Immature natural killer cell (primary cell): Measurements from ENCODE around the gene KRT14. TPM values are rescaled to one million over a fixed set of nuclear protein-coding genes. Genes with fewer than 3 reads are reported as not detected.
"Not testable (repeated sequence)": the region's sequence is repeated elsewhere in the genome, so short reads cannot be mapped to it uniquely, and the experiment has no call there.

ENCODE experiments used
- DNase-seq, 3 donors: peaks; one replicate each; pipeline ENCODE4 v3.0.0; 2022; ENCODE audit warnings: mixed read lengths in 1 of 3
- H3K27ac Mint-ChIP-seq, 6 donors: one replicate each; pipeline ENCODE4 v1.8.0; 2020; ENCODE audit warnings: mixed read lengths in 6 of 6, mild to moderate bottlenecking in 5 of 6, inconsistent platforms in 4 of 6, moderate library complexity in 3 of 6
- H3K27me3 Mint-ChIP-seq, 3 donors: one replicate each; pipeline ENCODE4 v1.8.0; 2020 to 2021; ENCODE audit warnings: low read depth in 3 of 3, mild to moderate bottlenecking in 3 of 3, mixed read lengths in 3 of 3, moderate library complexity in 3 of 3, inconsistent platforms in 1 of 3
- H3K36me3 Mint-ChIP-seq, 3 donors: one replicate each; pipeline ENCODE4 v1.8.0; 2020; ENCODE audit warnings: mixed read lengths in 3 of 3, inconsistent platforms in 2 of 3, mild to moderate bottlenecking in 2 of 3
- H3K4me1 Mint-ChIP-seq, 2 donors: one replicate each; pipeline ENCODE4 v1.8.0; 2020; ENCODE audit warnings: inconsistent platforms in 2 of 2, mild to moderate bottlenecking in 2 of 2, mixed read lengths in 2 of 2, moderate library complexity in 1 of 2
- H3K4me3 Mint-ChIP-seq, 5 donors: one replicate each; pipeline ENCODE4 v1.8.0; 2020; ENCODE audit warnings: mild to moderate bottlenecking in 5 of 5, mixed read lengths in 5 of 5, inconsistent platforms in 3 of 5, moderate library complexity in 3 of 5
- H3K9me3 Mint-ChIP-seq, 6 donors: one replicate each; pipeline ENCODE4 v1.8.0; 2020; ENCODE audit warnings: mild to moderate bottlenecking in 6 of 6, mixed read lengths in 6 of 6, inconsistent platforms in 4 of 6, moderate library complexity in 3 of 6
- polyA plus RNA-seq, 3 donors: library from polyadenylated mRNA; unstranded; fragments of 300-500 nt; fragmentation: Illumina TruSeq; gene quantifications; one replicate each; pipeline ENCODE4 v1.2.3, GENCODE V29; 2021

The KRT14 gene
- polyA plus RNA-seq, 3 donors from 2014 or later: not detected

DNA sequence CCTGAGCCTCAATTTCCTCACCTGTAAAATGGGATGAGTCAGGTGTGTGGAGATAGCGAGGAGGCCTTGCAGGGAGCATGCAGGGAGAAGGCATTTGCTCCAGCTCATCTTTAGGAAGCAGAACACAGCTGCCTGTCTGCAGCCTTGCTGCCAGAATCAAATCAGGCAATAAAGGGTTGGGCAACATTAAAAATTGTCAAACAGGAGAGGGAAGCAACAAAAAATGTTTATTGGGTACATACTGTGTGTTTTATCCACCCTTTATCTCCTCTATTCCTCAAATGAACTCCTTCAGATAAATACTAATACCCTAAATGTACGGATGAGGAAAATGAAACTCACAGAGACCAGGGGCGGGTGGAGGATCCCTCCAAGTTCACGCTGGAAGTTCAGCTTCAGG is 13.6 kb upstream of the KRT14 start:
- H3K27me3 Mint-ChIP-seq: peaks cover 5 to 8% (median 7%) of the 10 kb centered on the region in 3 donors
- H3K36me3 Mint-ChIP-seq: no peaks in the 10 kb centered on the region
- DNase-seq: no peak
- H3K27ac Mint-ChIP-seq: no peak overlapping the region
- H3K4me3 Mint-ChIP-seq: no peak overlapping the region
- H3K4me1 Mint-ChIP-seq: no peaks in the 10 kb centered on the region
- H3K9me3 Mint-ChIP-seq: peaks cover 0 to 1% (median 0%) of the 10 kb centered on the region in 6 donors

DNA sequence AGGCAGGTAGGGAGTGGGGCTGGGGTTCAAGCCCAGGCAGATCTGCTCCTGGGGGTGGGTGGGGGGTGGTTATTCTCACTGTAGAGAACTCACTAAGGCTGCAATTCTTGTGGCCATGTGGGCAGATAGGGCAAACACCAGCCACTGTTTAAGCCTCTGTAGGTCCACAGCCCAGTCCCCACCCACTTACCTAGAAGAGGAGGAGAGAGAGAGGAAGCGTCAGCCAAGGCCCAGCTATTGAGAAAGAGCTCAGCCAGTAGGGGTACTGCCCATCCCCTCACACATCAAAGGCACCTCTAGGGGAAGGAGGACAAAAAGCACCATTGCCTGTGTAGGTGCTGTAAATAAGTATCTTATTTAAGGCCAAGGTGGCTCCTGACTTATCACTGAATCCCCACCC is 13.0 kb upstream of the KRT14 start:
- no peak for DNase-seq
- no peaks in the 10 kb centered on the region for H3K9me3 Mint-ChIP-seq
- H3K27ac Mint-ChIP-seq: no peak overlapping the region
- H3K27me3 Mint-ChIP-seq: peaks cover 4 to 5% (median 4%) of the 10 kb centered on the region in 3 donors
- H3K4me1 Mint-ChIP-seq: no peaks in the 10 kb centered on the region
- H3K4me3 Mint-ChIP-seq: no peak overlapping the region
- H3K36me3 Mint-ChIP-seq: no peaks in the 10 kb centered on the region

DNA sequence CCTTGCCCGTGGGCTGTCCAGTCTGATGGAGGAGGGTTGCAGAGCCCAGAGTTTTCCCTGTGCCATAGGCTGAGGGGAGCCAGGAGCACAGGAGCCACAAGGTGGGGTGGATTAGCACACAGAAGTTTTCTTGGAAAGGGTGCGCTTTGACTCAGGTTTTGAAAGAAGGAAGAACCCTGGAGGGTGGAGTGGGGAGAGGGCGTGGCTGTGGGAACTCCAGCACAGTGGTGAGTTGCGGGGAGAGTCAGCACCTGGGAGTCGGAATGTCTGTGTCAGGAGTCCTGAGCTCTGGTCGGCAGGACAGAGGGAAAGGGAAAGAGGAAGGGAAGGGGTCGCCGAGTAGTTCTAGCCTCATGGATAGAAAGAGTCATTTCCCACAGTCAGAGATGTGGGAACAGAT is 8.9 kb upstream of the KRT14 start:
- Mint-ChIP-seq H3K4me3 (no peak overlapping the region), H3K4me1 (no peaks in the 10 kb centered on the region), H3K27ac (no peak overlapping the region), H3K36me3 (no peaks in the 10 kb centered on the region), H3K27me3 (peaks cover 2 to 10% (median 3%) of the 10 kb centered on the region in 3 donors), H3K9me3 (no peaks in the 10 kb centered on the region)
- no peak for DNase-seq

DNA sequence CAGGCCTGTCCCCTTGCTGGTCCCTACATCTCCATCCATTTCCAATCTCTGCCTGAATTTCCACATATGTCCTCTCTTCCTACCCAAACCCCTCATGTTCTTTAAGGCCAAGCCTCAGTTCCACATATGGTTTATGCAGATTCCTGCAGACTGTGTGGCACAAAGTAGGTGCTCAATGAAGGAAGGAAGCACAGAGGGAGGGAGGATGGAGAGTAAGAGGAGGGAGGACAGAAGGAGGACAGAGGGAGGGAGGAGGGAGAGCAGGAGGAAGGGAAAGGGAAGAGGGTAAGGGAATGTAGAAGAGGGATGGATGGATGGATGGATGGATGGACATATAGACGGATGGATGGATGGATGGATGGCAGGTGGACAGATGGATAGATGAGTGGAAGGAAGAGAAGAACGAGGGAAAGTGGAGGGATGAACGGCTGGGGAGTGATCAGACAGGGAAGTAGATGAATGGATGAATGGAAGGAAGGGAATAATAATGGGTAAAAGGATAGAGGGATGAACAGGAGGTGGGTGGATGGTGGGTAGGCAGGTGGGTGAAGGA is 7.7 kb upstream of the KRT14 start:
- Mint-ChIP-seq H3K27ac (peak overlapping the region in 1 of 6 donors; percentile 31), H3K9me3 (no peaks in the 10 kb centered on the region), H3K4me3 (no peak overlapping the region), H3K4me1 (no peaks in the 10 kb centered on the region), H3K27me3 (peaks cover 2 to 14% (median 3%) of the 10 kb centered on the region in 3 donors), H3K36me3 (no peaks in the 10 kb centered on the region)
- no peak for DNase-seq

DNA sequence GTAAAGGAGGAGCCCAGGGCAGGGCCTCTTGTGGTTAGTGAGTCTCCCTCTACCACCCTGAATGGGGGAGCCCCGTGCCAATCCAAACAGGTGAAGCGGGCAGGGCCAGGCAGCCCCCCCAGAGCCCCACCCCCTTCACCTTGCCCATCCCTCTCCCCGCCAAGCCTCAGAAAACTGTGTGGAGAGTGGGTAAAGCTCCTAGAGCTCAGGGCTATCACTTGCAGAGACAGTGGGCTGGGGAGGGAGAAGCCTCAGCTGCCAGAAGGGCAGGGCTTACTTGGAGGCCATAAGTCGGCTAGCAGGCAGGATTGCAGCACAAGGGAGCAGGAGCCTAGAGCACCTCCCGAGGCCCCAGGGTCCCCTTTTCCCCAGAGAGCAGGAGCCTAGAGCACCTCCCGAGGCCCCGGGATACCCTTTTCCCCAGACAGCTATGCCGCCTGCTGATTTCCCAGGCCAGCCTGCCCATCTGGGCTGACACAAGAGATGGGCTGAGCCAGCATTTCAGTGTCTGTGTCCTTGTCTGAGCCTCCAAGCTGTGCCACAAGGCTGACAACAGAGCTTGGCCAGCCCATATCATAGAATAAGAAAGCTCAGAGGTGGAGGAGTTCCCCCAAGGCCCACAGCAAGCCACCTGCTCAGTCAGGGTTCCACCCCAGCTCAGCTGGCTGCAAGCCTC is 6.7 kb upstream of the KRT14 start:
- H3K4me1 Mint-ChIP-seq: no peaks in the 10 kb centered on the region
- peaks cover 2 to 16% (median 3%) of the 10 kb centered on the region in 3 donors for H3K27me3 Mint-ChIP-seq
- no peak for DNase-seq
- H3K36me3 Mint-ChIP-seq: no peaks in the 10 kb centered on the region
- no peaks in the 10 kb centered on the region for H3K9me3 Mint-ChIP-seq
- H3K4me3 Mint-ChIP-seq: no peak overlapping the region
- H3K27ac Mint-ChIP-seq: no peak overlapping the region

DNA sequence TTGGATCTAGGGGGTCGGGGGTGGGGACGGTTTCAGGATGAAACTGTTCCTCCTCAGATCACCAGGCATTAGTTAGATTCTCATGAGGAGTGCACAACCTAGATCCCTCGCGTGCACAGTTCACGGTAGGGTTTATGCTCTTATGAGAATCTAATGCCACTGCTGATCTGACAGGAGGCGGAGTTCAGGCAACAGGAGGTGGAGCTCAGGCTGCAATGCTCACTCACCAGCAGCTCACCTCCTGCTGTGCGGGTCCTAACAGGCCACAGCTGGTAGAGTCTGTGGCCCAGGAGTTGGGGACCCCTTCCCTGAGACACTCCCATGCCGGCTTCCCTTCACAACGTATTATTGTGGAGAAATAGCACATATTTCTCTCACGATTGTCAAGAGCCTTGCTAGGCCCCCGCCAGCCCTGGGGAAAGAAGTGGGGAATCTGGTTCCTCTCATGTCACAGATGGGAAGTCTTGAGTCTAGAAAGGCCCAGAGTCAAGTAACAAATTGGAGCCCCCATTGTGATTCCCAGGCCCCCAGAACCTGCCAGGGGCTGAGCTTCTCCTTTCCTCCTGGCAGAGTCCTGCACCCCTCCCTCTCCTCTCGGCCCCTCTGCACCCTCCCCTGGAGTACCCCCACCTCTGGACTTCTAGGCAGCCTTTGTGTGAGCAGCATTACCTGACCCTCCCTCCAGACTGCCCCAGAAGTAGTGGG is 6.1 kb upstream of the KRT14 start:
- Mint-ChIP-seq H3K27me3 (peaks cover 2 to 16% (median 3%) of the 10 kb centered on the region in 3 donors), H3K36me3 (no peaks in the 10 kb centered on the region)

DNA sequence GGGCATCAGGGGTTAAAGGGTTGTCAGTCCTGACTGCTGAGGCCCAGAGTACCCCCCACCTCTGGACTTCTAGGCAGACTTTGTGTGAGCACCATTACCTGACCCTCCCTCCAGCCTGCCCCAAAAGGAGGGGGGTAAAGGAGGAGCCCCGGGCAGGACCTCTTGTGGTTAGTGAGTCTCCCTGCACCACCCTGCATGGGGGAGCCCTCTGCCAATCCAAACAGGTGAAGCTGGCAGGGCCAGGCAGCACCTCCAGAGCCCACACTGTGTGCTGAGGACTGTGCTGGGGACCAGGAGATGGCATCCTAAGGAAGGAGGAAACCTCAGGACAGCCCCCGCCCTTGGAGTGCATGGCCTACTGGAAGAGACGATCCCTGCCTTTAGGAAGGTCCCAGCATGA is 2.6 kb upstream of the KRT14 start:
- Mint-ChIP-seq H3K27me3 (peaks cover 0 to 9% (median 5%) of the 10 kb centered on the region in 3 donors), H3K4me1 (no peaks in the 10 kb centered on the region), H3K36me3 (no peaks in the 10 kb centered on the region), H3K27ac (no peak overlapping the region), H3K4me3 (no peak overlapping the region), H3K9me3 (no peaks in the 10 kb centered on the region)
- DNase-seq: no peak

More for the DNA sequence above, 6.1 kb upstream of the KRT14 start:
- Mint-ChIP-seq H3K27ac (no peak overlapping the region), H3K9me3 (no peaks in the 10 kb centered on the region), H3K4me1 (no peaks in the 10 kb centered on the region), H3K4me3 (no peak overlapping the region)
- DNase-seq: no peak

DNA sequence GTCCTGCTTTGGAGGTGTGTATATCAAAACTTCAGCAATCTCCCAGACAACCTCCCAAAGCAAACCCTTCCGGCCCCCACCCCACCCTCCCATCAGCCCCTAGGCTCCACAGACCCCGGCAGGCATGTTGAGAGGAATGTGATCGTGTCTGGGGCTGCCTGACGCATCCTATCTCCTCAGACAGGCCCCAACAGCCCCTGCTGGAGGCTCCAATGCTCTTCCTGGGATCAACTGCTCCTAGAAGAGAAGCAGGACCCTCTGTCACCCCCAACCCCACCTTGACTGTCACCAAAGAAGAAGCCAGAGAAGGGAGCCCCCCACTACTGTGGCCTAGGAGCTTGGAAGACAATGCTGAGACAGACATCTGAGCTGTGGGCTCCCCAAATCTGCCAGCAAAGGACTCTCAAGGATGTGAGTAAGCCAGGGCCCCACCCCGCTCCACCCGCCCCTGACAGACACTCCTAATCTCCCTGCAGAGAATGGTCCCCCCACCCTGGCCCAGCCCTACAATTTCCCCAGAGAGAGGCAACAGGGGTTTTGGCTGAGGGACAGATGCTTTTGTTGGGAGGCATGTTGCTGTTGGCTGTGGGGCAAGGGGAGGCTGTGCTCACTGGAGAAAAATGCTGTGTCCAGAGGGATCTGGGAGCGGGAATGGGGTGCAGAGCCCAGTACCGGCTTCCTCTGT is 1.6 kb upstream of the KRT14 start:
- no peak overlapping the region for H3K4me3 Mint-ChIP-seq
- DNase-seq: no peak
- H3K36me3 Mint-ChIP-seq: no peaks in the 10 kb centered on the region
- no peak overlapping the region for H3K27ac Mint-ChIP-seq
- no peaks in the 10 kb centered on the region for H3K4me1 Mint-ChIP-seq
- peaks cover 0 to 8% (median 6%) of the 10 kb centered on the region in 3 donors for H3K27me3 Mint-ChIP-seq
- H3K9me3 Mint-ChIP-seq: no peaks in the 10 kb centered on the region

DNA sequence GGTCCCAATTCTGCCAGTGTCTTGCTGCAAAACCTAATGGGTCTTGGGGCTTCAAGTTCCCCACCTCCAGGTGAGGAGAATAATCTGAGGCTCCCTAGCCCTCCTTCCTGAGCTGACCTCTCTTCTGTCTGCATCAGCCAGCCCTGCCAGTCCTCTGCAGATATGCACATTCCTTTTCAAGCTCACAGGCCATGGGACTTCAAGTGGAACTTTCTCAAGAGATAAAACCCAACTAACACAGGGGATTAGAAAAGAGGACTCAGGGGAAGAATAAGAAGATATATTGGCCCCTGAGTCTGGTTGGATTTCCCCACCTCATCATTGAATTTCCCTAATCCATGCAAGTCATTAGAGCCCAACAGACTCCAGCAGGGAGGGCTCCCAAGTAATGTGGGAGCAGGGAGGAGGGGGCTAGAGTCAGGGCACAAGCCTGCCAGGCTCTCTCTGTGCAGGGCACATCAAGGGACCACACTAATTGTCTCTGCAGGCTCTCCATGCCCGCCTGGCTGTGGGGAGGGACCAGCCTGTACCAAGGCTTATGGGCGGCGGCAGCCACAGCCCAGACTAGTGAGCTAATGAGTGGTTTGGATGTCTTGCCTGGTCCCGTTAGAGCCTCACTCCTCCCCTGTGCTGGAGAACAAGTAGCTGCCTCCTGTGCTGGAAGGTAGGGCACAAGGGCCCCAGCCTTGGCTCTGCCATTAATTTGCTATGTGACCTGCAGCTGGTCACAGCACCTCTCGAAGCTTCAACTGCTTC is 1.2 kb downstream of the KRT14 start:
- Mint-ChIP-seq H3K27me3 (peaks cover 2 to 9% (median 8%) of the 10 kb centered on the region in 3 donors), H3K4me3 (no peak overlapping the region), H3K36me3 (no peaks in the 10 kb centered on the region), H3K4me1 (no peaks in the 10 kb centered on the region), H3K9me3 (no peaks in the 10 kb centered on the region), H3K27ac (no peak overlapping the region)
- no peak for DNase-seq

DNA sequence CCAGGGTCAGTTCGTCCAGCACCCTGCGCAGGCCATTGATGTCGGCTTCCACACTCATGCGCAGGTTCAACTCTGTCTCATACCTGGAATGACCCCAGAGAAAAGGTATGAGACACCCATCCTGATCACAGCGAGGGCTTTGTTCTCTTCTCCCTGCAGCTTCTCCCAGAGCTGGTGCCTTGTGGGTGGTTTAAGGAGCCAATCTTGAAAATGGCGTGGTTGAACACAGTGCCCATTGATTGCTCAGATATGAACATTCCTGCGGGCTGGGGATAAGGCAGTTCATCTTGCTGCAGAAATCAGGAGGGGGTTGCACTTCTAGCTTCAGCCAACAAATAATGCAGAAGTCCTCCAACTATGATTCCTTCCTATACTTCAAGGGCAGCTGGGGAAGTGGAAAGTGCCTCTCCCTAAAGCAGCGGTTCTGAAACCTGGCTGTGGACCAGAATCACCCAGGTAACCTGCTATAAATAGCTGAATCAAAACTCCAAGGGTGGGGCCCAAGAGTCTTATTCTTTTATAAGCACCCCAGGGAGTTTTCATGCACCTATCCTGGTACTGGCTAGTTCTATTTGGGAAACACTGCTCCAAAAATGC is 2.3 kb downstream of the KRT14 start:
- H3K27me3 Mint-ChIP-seq: not testable (repeated sequence)

DNA sequence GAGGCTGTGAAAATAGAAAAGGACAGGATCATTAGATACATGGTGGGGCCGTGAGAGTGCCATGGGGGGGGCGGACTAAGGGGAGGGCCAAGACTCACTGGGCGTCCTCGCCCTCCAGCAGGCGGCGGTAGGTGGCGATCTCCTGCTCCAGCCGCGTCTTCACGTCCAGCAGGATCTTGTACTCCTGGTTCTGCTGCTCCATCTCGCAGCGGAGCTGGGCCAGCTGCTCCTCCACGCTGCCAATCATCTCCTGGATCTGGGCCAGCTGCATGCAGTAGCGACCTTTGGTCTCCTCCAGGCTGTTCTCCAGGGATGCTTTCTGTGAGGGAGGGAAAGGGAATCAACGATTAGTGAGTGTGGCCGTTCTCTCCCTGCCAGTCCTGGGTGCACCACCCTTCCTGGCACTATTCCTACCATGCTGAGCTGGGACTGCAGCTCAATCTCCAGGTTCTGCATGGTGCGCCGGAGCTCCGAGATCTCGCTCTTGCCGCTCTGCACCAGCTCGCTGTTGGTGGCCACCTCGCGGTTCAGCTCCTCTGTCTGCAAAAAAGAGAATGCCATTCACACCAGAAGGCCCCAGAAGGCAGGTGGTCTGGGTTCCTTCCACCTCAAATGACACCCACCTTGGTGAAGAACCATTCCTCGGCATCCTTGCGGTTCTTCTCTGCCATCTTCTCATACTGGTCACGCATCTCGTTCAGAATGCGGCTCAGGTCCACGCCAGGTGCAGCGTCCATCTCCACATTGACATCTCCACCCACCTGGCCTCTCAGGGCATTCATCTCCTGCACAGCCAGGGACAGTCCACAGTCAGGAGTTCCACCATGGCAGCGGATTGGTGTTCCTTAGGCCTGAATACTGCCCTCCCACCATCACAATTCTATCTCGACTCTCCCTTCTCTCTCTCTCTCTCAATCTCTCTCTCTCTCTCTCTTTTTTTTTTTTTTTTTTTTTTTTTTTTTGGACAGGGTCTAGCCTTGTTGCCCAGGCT is 3.3 kb downstream of the KRT14 start:
- no peak overlapping the region for H3K4me3 Mint-ChIP-seq
- no peaks in the 10 kb centered on the region for H3K36me3 Mint-ChIP-seq
- peaks cover 2 to 14% (median 4%) of the 10 kb centered on the region in 3 donors for H3K27me3 Mint-ChIP-seq
- no peak overlapping the region for H3K27ac Mint-ChIP-seq
- H3K4me1 Mint-ChIP-seq: no peaks in the 10 kb centered on the region
- no peak for DNase-seq
- no peaks in the 10 kb centered on the region for H3K9me3 Mint-ChIP-seq

More for the DNA sequence above, 2.3 kb downstream of the KRT14 start:
- not testable (repeated sequence) for H3K36me3 Mint-ChIP-seq, DNase-seq, H3K4me1 Mint-ChIP-seq, H3K4me3 Mint-ChIP-seq, H3K9me3 Mint-ChIP-seq
- H3K27ac Mint-ChIP-seq: peak overlapping the region in 1 of 6 donors; percentile 61
